Spleen (tissue), 11 donors: Measurements from ENCODE around the gene HSP90AB1. TPM values are rescaled to one million over a fixed set of nuclear protein-coding genes. Genes with fewer than 3 reads are reported as not detected.

ENCODE experiments used
- DNase-seq: peaks from one replicate; pipeline ENCODE4 v3.0.0-alpha.2; 2020
- H3K27ac ChIP-seq, 8 donors: fragments of 200-600 bp; sonication (generic) in 7 of 8; 1 replicate in 4 of 8; 2 replicates in 4 of 8; pipeline versions ENCODE4 v1.5.0 to v1.8.0; 2016 to 2021; ENCODE audit warnings: inconsistent platforms in 4 of 8, mild to moderate bottlenecking in 4 of 8, moderate library complexity in 1 of 8
- H3K27me3 ChIP-seq, 7 donors: fragments of 200-600 bp; sonication (generic) in 6 of 7; replicated peaks in 1 of 7; 1 replicate in 4 of 7; 2 replicates in 3 of 7; pipeline versions ENCODE4 v1.5.0 to v1.8.0; 2016 to 2021; ENCODE audit warnings: inconsistent platforms in 3 of 7, mild to moderate bottlenecking in 1 of 7
- H3K36me3 ChIP-seq, 6 donors: fragments of 200-600 bp; sonication (generic) in 5 of 6; 1 replicate in 4 of 6; 2 replicates in 2 of 6; pipeline versions ENCODE4 v1.5.0 to v1.8.0; 2016 to 2021; ENCODE audit warnings: inconsistent platforms in 2 of 6
- H3K4me1 ChIP-seq, 6 donors: fragments of 200-600 bp; sonication (generic) in 5 of 6; 1 replicate in 3 of 6; 2 replicates in 3 of 6; pipeline versions ENCODE4 v1.5.0 to v1.8.0; 2016 to 2021; ENCODE audit warnings: inconsistent platforms in 3 of 6
- H3K4me3 ChIP-seq, 8 donors: fragments of 200-600 bp; sonication (generic) in 7 of 8; 1 replicate in 4 of 8; 2 replicates in 4 of 8; pipeline versions ENCODE4 v1.5.0 to v1.8.0; 2016 to 2021; ENCODE audit warnings: inconsistent platforms in 4 of 8, mild to moderate bottlenecking in 4 of 8, moderate library complexity in 2 of 8
- H3K9me3 ChIP-seq, 8 donors: fragments of 200-600 bp; sonication (generic) in 7 of 8; 1 replicate in 4 of 8; 2 replicates in 4 of 8; pipeline versions ENCODE4 v1.5.0 to v1.8.0; 2016 to 2021; ENCODE audit warnings: inconsistent platforms in 4 of 8
- POLR2A ChIP-seq, 3 donors: fragments of 450-650 bp; IDR thresholded peaks; one replicate each; pipeline ENCODE4 v1.5.1; 2017; ENCODE audit warnings: antibody characterized with exemption in 3 of 3, mild to moderate bottlenecking in 1 of 3
- POLR2AphosphoS5 ChIP-seq, 3 donors: sonication (generic); formaldehyde crosslinking; IDR thresholded peaks; one replicate each; pipeline ENCODE4 v1.5.1; 2017; ENCODE audit warnings: antibody characterized with exemption in 3 of 3
- WGBS, 5 donors: extraction: QIAGEN DNeasy Blood & Tissue Kit in 3 of 5; methylation state at CpG; one replicate each; pipeline versions ENCODE4 v1.1.5 to v1.1.7; 2013 to 2018; 5-methylcytosine and 5-hydroxymethylcytosine counted together
- intact Hi-C: fragments of 100-400 bp; cut with DNase I; formaldehyde crosslinking; loops from one replicate; pipeline ENCODE4 v1.15.0; 2023; ENCODE audit warnings: low total_unique reads
- polyA plus RNA-seq, 3 donors: library from polyadenylated mRNA; stranded (reverse); fragments of 200-250 nt; gene quantifications; one replicate each; pipeline ENCODE4 v1.2.1, GENCODE V29; 2013
- total RNA-seq, 7 donors: library from RNA; depleted of rRNA in 3 of 7; stranded (reverse); fragments of >200 nt in 3 of 7; fragmentation: NEBNext Ultra II Directional in 4 of 7; extraction: Animal tissue kit (Norgen Biotek cat#: 25700) in 4 of 7; gene quantifications; one replicate each; pipeline versions ENCODE4 v1.1.0 to v1.2.1, GENCODE V29; 2016 to 2021
- TF ChIP-seq, protein P1 (sequence below), 11 experiments: fragments of 200-600 bp in 7 of 11; fragments of 450-650 bp in 4 of 11; sonication (generic) in 4 of 11; IDR thresholded peaks in 8 of 11; conservative IDR thresholded peaks in 3 of 11; 1 replicate in 7 of 11; 2 replicates in 4 of 11; pipeline versions ENCODE4 v1.4.0 to v1.8.0; 2016 to 2021; ENCODE audit warnings: antibody characterized with exemption in 11 of 11, inconsistent platforms in 4 of 11, mild to moderate bottlenecking in 1 of 11
- donor health status: healthy with polysubstance abuse.
- donor health status: DM: no; HTN: no; CAD: no; lungs with moderate emphysema.
- donor health status: DM: no; HTN: no; CAD: no.
- donor health status: Bipolar disorder and iron deficiency.
- donor health status: healthy.
- donor health status: DM: no; HTN: no; CAD: no.
- donor health status: DM: yes; HTN: yes; CAD: no.

The HSP90AB1 gene
- total and polyA plus RNA-seq, 10 donors, result 196 to 546 (median 386) TPM

DNA sequence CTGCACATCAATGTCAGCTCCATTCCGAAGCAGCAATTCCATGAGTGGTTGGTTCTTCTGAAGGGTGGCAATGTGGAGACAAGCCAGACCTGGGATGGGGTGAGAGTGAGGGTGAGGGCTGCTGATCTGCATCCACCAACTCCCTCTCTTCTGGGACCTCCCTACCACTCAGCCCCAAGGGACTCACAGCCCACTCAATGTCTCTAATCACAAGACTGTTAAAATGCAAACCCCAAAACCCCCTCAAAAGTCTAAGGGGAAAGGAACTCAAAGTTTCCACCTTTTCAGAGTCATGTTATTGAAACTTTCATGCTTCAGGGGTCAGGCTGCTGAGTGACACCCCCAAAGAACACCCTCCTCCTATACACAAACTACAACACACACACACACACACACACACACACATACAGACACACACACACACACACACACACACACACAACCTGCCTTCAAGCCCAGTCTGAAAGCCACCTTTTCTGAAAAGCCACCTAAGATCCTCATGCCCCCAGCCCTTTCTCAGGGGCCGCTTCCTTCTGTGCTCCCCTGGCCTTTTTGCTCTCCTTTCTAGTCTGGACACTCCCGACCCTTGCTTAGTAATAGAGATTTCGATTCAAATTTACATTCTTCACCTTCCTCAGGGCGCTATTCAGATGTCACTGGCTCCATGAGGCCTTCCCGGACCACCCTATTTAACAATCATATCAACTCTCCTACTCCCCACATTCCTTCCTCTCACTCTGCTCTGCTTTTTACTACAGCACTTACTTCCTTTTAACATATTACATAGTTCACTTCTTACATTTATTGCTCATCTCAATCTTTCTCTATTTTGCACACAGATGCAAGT is 13.8 kb downstream of the HSP90AB1 start:
- peak overlapping the region; percentile 41 to 98 (median 96) for H3K27ac ChIP-seq
- H3K4me3 ChIP-seq, result peak overlapping the region in 1 of 8 donors; percentile 90
- TF ChIP-seq POLR2AphosphoS5 (IDR thresholded peaks at IDR 0.05) (no peak), POLR2A (IDR thresholded peaks at IDR 0.05) (no peak)
- TF ChIP-seq, protein P1, sequence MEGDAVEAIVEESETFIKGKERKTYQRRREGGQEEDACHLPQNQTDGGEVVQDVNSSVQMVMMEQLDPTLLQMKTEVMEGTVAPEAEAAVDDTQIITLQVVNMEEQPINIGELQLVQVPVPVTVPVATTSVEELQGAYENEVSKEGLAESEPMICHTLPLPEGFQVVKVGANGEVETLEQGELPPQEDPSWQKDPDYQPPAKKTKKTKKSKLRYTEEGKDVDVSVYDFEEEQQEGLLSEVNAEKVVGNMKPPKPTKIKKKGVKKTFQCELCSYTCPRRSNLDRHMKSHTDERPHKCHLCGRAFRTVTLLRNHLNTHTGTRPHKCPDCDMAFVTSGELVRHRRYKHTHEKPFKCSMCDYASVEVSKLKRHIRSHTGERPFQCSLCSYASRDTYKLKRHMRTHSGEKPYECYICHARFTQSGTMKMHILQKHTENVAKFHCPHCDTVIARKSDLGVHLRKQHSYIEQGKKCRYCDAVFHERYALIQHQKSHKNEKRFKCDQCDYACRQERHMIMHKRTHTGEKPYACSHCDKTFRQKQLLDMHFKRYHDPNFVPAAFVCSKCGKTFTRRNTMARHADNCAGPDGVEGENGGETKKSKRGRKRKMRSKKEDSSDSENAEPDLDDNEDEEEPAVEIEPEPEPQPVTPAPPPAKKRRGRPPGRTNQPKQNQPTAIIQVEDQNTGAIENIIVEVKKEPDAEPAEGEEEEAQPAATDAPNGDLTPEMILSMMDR (IDR thresholded peaks at IDR 0.05 in 8 of 11, conservative IDR thresholded peaks at IDR 0.05 in 3 of 11), result no peak
- intact Hi-C loops, result no loop called here
- no peaks in the 10 kb centered on the region for H3K27me3 ChIP-seq
- H3K4me1 ChIP-seq, result peaks cover 42 to 94% (median 87%) of the 10 kb centered on the region in 6 donors
- DNase-seq, result peak; percentile 41
- 76 to 85% (median 81%) methylated on average over 5 to 6 of the region's 6 CpGs for WGBS, 5 donors
- H3K9me3 ChIP-seq, result no peaks in the 10 kb centered on the region
- peaks cover 2 to 53% (median 36%) of the 10 kb centered on the region in 6 donors for H3K36me3 ChIP-seq

DNA sequence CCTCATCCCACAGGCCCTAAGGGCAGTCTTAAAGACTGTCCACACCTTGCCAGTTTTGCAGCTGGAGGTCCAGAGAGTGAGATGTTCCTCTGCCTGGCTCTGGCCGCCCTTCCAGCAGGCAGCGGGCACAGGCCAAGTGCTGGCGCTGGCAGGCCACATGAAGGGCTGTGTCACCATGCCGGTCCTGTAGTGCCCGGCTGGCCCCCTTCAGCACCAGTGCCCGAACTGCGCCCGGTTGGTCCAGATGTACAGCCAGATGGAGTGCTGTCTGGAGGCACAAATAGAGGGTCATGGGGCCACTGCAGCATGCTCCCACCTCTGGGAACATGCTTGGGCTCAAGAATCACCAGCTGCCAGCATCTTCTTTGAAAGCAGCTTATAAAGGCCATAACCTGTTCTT is 14.7 kb downstream of the HSP90AB1 start:
- peaks cover 2 to 50% (median 34%) of the 10 kb centered on the region in 6 donors for H3K36me3 ChIP-seq
- WGBS, 5 donors, result 78 to 93% (median 87%) methylated on average over 5 to 8 of the region's 8 CpGs
- H3K27me3 ChIP-seq, result no peaks in the 10 kb centered on the region
- H3K4me1 ChIP-seq, result peaks cover 39 to 94% (median 86%) of the 10 kb centered on the region in 6 donors
- DNase-seq, result peak; percentile 78
- H3K4me3 ChIP-seq, result peak overlapping the region in 3 of 8 donors; percentile 90 to 95 (median 91)
- intact Hi-C loops, result no loop called here
- H3K9me3 ChIP-seq, result no peaks in the 10 kb centered on the region
- no peak for TF ChIP-seq POLR2A (IDR thresholded peaks at IDR 0.05)
- TF ChIP-seq, protein P1 (IDR thresholded peaks at IDR 0.05 in 8 of 11, conservative IDR thresholded peaks at IDR 0.05 in 3 of 11), result no peak
- peak in 1 of 3 donors; percentile 45 for TF ChIP-seq POLR2AphosphoS5 (IDR thresholded peaks at IDR 0.05)
- H3K27ac ChIP-seq, result peak overlapping the region; percentile 94 to 98 (median 96)

DNA sequence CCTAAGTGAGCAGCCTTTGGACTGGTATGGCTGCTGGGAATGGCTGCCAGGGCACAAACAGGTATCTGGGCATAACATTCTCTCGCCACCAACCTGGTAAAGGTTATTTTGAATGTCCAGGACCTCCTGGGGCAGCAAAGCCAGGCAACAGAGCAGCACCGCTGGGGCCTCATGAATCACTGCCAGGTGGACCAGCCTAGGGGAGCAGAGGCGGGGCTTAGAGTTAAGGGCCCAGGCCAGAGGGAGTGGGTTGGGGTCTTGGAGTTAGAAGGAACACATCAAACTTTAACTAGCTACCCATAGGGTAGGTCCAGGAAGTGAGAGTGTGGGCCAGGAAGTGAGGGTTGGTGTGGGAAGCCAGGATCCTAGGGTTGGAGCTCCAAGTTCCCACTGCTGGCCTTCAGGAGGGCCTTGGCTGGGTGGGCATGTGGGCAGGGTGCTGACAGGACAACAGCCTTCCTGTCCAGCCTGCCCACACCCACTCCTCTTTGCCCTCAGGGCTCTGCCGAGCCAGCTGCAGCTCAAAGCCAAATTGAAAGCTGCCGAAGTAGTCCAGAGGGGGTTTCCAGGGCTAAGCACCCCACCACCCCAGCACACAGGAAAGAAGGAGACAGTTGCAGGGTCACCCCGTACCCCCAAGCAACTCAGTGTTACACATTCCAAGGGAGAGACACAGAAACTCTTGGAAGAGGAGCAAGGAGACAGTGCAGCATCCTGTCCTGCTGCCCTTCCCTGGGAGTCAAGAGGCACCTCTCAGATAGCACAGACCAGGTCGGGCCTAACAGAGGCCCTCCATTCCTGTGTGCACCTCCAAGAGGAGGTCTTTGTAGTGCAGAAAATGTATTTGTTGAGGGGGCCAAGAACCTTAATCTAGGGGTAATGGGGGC is 15.8 kb downstream of the HSP90AB1 start:
- intact Hi-C loops, result no loop called here
- 29 to 35% (median 34%) methylated on average over 6 to 7 of the region's 7 CpGs for WGBS, 5 donors
- TF ChIP-seq POLR2AphosphoS5 (IDR thresholded peaks at IDR 0.05), result peak; percentile 72 to 83 (median 78)
- TF ChIP-seq, protein P1 (IDR thresholded peaks at IDR 0.05 in 8 of 11, conservative IDR thresholded peaks at IDR 0.05 in 3 of 11), result no peak
- Histone ChIP-seq H3K36me3 (peaks cover 2 to 50% (median 34%) of the 10 kb centered on the region in 6 donors), H3K27me3 (no peaks in the 10 kb centered on the region), H3K27ac (peak overlapping the region; percentile 94 to 98 (median 96)), H3K4me3 (peak overlapping the region; percentile 90 to 98 (median 94)), H3K4me1 (peaks cover 38 to 96% (median 85%) of the 10 kb centered on the region in 6 donors), H3K9me3 (no peaks in the 10 kb centered on the region)
- peak; percentile 89 for DNase-seq
